Glutamatergic neuron (in vitro differentiated cells): ENCODE results near the gene CATSPERE. TPM values are rescaled to one million over a fixed set of nuclear protein-coding genes. Genes with fewer than 3 reads are reported as not detected.

ENCODE experiments used
- DNase-seq: peaks from one replicate; pipeline ENCODE4 v3.0.0; 2022
- H3K27ac Mint-ChIP-seq: one replicate; pipeline ENCODE4 v1.8.0; 2020; ENCODE audit warnings: mild to moderate bottlenecking, mixed read lengths, inconsistent platforms; ENCODE audit not compliant: unreplicated experiment
- H3K27me3 Mint-ChIP-seq: one replicate; pipeline ENCODE4 v1.8.0; 2020; ENCODE audit warnings: mild to moderate bottlenecking, moderate library complexity, mixed read lengths, inconsistent platforms; ENCODE audit not compliant: unreplicated experiment
- H3K36me3 Mint-ChIP-seq: one replicate; pipeline ENCODE4 v1.8.0; 2020; ENCODE audit warnings: mild to moderate bottlenecking, mixed read lengths, inconsistent platforms; ENCODE audit not compliant: unreplicated experiment
- H3K4me1 Mint-ChIP-seq: one replicate; pipeline ENCODE4 v1.8.0; 2020; ENCODE audit warnings: mild to moderate bottlenecking, low read depth, mixed read lengths, inconsistent platforms; ENCODE audit not compliant: unreplicated experiment
- H3K4me3 Mint-ChIP-seq: one replicate; pipeline ENCODE4 v1.8.0; 2020; ENCODE audit warnings: mild to moderate bottlenecking, mixed read lengths, inconsistent platforms; ENCODE audit not compliant: unreplicated experiment
- H3K9me3 Mint-ChIP-seq: one replicate; pipeline ENCODE4 v1.8.0; 2020; ENCODE audit warnings: mild to moderate bottlenecking, moderate library complexity, mixed read lengths, inconsistent platforms; ENCODE audit not compliant: unreplicated experiment
- total RNA-seq: library from RNA; stranded (reverse); fragmentation: NEBNext Ultra II Directional; extraction: Animal tissue kit (Norgen Biotek cat#: 25700); gene quantifications from one replicate; pipeline ENCODE4 v1.2.1, GENCODE V29; 2021; ENCODE audit not compliant: unreplicated experiment
- TF ChIP-seq, protein P1 (sequence below): fragments of 200-600 bp; sonication (generic); IDR thresholded peaks from one replicate; pipeline ENCODE4 v1.5.0; 2021; ENCODE audit not compliant: partially characterized antibody, unreplicated experiment

CATSPERE gene
- total RNA-seq, 1 donor from 2014 or later, result 0.59 TPM

DNA sequence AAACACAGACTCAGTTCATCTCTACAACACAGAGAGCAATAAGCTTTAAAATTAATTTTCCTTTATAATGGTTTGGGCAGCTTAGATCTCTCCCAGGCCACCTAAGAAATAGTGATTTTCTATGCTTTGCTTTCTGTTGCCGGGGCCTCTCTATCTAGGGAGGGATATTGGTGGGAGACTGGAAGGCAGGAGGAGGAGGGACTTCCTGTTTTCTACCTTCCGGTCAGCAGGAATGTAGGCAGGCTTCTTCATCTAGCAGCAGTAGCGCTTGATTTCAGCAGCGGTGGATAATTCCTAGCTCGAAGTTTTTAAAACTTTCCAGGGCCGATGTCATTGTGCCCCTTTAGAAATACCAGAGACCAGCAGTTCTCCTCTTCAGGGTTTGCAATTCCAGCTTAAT, 186.7 kb downstream of the CATSPERE start:
- no peak for DNase-seq
- H3K9me3 Mint-ChIP-seq, result no peaks in the 10 kb centered on the region
- H3K36me3 Mint-ChIP-seq, result no peaks in the 10 kb centered on the region
- no peak overlapping the region for H3K27ac Mint-ChIP-seq
- TF ChIP-seq, protein P1, sequence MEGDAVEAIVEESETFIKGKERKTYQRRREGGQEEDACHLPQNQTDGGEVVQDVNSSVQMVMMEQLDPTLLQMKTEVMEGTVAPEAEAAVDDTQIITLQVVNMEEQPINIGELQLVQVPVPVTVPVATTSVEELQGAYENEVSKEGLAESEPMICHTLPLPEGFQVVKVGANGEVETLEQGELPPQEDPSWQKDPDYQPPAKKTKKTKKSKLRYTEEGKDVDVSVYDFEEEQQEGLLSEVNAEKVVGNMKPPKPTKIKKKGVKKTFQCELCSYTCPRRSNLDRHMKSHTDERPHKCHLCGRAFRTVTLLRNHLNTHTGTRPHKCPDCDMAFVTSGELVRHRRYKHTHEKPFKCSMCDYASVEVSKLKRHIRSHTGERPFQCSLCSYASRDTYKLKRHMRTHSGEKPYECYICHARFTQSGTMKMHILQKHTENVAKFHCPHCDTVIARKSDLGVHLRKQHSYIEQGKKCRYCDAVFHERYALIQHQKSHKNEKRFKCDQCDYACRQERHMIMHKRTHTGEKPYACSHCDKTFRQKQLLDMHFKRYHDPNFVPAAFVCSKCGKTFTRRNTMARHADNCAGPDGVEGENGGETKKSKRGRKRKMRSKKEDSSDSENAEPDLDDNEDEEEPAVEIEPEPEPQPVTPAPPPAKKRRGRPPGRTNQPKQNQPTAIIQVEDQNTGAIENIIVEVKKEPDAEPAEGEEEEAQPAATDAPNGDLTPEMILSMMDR, result no peak
- H3K27me3 Mint-ChIP-seq, result peaks cover 5% of the 10 kb centered on the region
- H3K4me1 Mint-ChIP-seq, result peaks cover 5% of the 10 kb centered on the region
- H3K4me3 Mint-ChIP-seq, result no peak overlapping the region

DNA sequence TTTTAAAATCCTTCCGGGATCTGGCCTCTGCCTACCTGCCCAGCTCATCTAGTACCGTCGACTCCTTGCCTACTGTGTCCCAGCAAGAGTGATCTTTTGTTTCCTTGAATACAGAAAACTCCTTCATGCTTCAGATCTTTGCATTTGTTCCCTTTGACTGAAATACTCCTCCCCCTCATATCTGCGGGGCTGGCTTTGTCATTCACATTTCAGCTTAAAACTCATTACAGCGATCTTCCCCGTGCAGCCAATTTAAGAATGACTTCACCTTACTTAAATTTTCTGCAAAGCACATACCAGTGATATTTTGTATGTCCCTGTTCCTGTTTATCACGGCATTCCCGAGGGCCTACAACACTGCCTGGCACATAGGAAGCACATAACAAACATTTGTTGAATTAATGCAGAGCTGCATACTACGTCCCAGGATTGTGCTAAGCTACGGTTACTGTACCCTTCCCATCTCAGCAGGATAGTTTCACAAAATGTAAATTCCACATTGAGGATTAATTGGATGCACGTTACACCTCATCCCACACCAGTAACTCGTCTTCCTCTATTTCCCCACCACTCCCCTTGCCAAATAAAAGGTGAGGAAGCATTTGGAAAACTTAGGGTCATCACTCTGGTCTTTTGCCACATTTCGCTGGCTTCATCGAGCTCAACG, 191.0 kb downstream of the CATSPERE start:
- TF ChIP-seq, protein P1, result no peak
- Mint-ChIP-seq H3K4me1 (peaks cover 9% of the 10 kb centered on the region), H3K27ac (peak overlapping the region; percentile 69), H3K9me3 (no peaks in the 10 kb centered on the region), H3K4me3 (peak overlapping the region; percentile 89), H3K36me3 (no peaks in the 10 kb centered on the region), H3K27me3 (peaks cover 5% of the 10 kb centered on the region)
- no peak for DNase-seq

DNA sequence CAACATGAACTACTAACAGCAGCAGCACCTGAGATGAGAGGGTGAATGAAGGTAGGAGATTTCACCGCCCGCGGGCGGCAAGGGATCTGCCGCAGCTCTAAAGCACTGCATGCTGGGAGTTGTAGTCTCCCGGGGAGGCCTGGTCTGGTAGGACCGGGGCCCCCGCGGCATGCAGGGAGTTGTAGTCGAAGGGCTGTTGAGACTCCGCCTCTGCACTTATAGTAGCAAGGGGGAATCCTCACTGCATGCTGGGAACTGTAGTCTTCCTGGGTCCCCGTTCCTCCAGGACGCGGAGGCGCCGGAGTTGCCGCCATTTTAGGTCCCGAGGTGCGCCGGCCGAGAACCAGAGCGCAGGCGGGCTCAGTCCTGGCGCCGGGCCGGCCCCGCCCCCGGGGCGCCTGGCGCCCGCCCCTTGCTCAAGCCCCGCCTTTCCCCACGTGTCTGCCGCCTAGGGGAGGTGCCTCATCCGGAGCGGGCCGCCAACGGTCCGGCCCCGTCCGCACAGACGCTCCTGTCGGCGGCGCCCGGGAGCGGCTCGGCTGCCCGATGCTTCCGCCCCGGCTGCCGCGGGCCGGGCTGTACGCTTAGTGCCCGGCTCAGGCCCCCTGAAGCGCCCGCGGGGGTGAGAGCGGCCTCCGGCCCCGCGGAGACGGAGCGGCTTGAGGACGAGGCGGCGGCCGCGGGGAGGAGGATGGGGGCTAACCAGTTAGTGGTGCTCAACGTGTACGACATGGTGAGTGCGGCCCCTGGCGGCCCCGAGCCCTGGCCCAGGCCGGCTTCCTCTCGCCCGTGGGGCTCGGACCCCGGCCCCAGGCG, 191.8 kb downstream of the CATSPERE start, which contains the start of gene DESI2:
DESI2 (plus strand) TSS at position 504 of the 816 bp plus-strand sequence; CDS start at position 692, 188 bp downstream.
- TF ChIP-seq, protein P1, result peak; percentile 31
- Mint-ChIP-seq H3K27ac (peak within 1 kb of the TSS; percentile 69), H3K4me1 (peaks cover 9% of the 10 kb centered on the region), H3K9me3 (no peaks in the 10 kb centered on the region), H3K4me3 (peak within 1 kb of the TSS; percentile 89), H3K27me3 (peaks cover 5% of the 10 kb centered on the region), H3K36me3 (no peaks in the 10 kb centered on the region)
- DNase-seq, result peak; percentile 96

DNA sequence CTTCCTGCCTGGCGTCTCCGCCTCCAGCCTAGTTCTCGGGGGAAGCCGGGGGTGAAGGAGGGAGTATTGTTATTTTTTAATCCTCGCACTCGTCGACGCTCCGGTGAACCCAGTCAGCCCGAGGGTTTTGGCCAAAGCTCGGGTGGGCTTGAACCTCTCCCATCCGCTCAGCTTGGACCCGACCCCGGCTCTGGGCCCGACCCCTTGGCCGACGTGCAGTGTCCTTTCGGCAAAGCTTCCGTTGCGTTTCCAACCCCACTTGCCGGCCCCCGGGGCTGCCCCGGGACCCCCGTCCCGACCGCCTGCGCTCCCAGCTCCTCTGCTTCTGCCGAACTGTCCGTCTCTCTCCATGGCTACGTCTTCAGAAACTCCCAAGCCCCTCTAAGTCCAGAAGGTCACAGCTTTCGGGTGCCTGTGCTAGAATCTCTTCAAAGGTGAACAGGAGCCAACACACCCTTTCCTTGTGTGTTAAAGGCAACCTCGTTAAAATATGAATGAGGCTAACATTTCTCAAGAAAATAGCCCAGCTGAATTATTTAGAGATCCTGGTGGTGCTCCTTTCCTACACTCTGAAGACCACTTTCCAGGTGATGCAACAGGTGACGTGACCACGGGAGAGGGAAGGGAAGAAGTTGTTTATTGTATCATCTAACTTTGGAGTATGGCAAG, 192.5 kb downstream of the CATSPERE start:
- Mint-ChIP-seq H3K4me1 (peaks cover 10% of the 10 kb centered on the region), H3K27me3 (peaks cover 7% of the 10 kb centered on the region), H3K27ac (no peak overlapping the region), H3K9me3 (no peaks in the 10 kb centered on the region), H3K36me3 (no peaks in the 10 kb centered on the region), H3K4me3 (no peak overlapping the region)
- no peak for DNase-seq
- TF ChIP-seq, protein P1, result no peak
